HG02571 (cell line): ENCODE measurements around the gene SPSB1.
"Not testable (repeated sequence)": the region's sequence is repeated elsewhere in the genome, so short reads cannot be mapped to it uniquely, and the experiment has no call there.

ENCODE experiments used
- ATAC-seq: cut with Tn5 transposase; IDR thresholded peaks from one replicate; pipeline ENCODE4 v1.9.1; 2021; ENCODE audit warnings: mild to moderate bottlenecking, moderate library complexity; ENCODE audit not compliant: unreplicated experiment

The SPSB1 gene

DNA sequence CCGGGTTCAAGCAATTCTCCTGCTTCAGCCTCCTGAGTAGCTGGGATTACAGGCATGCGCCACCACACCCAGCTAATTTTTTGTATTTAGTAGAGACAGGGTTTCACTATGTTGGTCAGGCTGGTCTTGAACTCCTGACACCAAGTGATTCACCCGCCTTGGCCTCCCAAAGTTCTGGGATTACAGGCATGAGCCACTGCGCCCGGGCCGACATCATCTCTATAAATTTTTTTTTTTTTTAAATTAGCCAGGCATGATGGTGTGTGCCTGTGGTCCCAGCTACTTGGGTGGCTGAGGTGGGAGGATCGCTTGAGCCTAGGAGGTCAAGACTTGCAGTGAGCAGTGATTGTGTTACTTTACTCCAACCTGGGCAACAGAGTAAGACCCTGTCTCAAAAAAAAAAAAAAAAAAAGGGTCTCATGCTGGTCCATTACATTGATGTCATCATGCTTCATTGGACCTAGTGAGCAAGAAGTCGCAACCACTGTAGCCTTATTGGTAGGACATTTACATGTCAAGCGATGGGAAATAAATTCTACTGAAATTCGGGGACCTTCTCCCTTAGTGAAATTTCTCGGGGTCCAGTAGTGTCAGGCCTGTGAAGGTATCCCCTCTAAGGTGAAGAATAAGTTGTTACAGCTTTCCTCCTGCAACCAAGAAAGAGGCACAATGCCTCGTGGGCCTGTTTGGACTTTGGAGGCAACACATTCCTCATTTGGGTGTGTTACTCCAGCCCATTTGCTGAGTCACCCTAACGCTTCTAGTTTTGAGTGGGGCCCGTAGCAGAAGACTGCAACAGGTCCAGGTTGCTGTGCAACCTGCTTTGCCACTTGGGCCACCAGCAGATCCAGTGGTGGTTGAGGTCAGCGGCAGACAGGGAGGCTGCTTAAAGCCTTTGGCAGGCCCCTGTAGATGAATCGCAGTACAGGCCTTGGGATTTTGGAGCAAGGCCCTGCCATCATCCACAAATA is 7.2 kb downstream of the SPSB1 start:
- ATAC-seq: not testable (repeated sequence)

DNA sequence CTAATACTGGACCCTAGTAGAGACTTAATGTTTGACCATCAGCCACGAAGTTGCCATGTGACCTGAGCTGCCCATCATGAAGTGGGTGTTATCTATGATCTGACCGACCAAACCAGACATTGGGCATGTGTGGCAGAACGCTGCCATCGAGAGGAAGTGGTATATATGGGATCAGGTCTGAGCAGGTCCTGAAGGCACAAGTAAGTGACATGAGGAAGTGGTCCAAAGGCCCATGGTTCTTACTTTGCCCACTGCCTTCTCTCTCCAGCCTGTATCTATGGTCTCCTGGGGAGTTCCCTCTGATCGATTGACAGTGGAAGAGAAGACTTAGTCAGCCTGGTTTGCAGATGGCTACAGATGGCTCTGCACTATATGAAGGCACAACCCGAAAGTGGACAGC is 7.9 kb downstream of the SPSB1 start:
- no peak for ATAC-seq

DNA sequence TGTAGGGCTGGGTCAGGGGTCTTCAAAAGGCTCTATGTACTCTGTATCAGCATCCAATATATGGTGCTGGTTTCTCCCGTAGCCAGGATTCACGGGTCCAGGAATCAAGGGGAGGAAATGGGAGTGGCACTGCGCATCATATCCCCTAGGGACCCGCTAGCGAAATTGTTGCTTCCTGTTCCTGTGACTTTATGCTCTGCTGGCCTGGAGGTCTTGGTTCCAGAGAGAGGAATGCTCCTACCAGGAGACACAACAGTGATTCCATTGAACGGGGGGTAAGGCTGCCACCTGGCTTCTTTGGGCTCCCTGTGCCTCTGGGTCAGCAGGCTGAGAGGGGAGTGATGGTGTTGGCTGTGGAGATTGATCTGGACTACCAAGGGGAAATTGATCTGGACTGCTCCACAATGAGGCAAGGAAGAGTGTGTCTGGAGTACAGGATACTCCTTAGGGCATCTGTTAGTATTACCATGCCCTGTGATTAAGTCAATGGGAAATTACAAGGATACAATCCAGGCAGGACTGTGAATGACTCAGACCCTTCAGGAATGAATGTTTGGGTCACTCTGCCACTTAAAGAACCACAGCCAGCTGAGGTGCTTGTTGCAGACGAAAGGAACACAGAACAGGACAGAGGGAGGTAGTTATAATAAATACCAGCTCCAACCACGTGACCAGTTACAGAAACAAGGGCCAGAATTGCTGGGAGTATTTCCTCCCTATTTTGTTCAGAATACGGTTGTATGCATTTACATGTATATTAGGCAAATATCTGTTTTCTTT is 10.2 kb downstream of the SPSB1 start:
- ATAC-seq: no peak

DNA sequence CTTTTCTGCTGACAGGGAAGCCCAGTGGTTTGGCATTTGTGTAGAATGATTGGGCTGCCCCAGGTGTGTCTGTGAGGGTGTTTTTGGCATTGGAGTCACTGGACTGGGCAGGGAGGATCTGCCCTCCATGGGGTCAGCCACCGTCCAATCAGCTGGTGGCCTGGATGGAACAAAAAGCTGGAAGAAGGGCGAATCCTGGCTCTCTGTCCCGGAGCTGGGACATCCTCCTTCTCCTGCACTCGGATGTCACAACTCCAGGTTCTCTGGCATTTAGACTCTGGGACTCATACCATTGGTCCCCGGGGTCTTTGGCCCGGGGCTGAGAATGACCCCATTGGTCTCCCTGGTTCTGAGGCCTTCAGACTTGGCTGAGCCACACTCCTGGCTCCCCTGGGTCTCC is 11.2 kb downstream of the SPSB1 start:
- no peak for ATAC-seq

DNA sequence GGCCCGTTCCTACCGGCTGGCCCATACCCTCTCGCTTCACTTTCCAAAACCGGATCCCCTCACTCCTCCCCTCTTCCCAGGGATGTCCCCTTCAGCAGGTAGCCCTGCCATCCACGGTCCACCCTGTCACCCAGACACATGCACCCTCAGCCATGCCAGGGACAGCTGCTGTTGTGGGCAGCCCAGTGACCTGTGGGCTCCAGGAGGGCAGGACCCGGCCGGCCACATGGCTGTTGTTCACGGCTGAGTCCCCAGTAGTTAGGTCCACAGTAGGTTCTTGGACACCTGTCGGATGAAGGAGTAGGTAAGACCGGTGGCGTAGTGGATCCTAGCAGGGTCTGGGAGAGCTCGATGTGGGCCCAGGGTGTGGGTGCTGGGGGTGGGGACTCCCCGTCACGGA is 12.5 kb downstream of the SPSB1 start:
- no peak for ATAC-seq

DNA sequence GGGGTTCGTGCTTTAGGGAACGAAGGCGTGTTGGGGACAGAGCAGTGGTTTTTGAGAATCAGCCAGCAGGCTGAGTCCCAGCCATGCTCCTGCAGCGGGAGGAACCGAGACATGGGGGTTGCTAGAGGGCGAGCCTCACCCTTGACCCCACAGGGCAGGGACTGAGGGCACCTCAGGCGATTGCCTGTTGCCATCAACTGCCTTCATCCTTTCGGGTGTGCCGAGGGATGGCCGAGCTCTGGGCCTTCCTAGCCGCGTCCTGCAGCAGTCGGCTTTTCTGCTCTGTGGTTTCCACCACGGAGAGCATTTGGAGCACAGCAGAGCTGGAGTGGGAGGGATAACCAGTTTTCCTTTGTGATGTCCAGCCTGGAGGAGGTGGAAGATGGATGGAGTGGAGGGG is 13.3 kb downstream of the SPSB1 start:
- no peak for ATAC-seq

DNA sequence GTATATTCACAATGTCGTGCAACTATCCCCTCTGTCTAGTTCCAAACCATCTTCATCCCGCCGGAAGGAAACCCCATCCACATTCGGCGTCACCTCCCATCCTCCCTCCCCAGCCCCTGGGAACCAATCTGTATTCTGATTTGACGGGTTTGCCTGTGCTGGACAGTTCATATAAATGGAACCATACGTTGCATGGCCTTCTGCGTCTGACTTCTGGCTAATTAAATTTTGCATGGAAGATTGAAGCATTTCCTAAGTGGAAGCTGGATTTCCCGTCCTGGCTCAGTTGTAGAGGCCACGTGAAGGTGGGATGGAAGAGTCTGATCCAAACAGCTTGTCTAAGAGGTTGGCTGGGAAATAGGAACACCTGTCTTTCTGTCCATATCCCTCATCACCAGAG is 14.6 kb downstream of the SPSB1 start:
- ATAC-seq: no peak

DNA sequence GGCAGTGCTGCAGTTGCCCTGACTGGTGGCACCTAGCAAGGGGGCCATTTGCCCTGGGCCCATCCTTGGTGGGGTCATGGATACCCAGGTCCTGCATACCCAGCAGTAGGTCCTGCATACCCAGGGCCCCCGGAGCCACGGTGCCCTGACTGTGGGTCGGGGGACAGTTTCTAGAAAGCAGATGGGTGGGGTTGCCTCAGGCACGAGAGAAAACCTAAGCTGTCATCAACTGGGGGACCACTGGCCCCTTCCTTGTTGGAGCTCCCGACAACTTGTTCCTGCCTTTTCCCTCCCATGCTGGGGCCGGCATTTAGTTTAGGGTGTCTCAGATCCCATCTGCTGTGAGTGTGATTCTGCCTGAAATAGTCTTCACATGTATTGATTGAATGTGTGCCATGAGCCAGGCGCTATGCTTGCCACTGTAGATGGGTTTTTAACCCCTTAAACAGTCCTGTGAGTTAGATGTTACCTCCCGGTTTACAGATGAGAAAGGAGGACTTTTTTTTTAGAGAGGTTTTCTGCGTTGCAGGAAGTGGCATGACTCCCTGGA is 15.6 kb downstream of the SPSB1 start:
- no peak for ATAC-seq

DNA sequence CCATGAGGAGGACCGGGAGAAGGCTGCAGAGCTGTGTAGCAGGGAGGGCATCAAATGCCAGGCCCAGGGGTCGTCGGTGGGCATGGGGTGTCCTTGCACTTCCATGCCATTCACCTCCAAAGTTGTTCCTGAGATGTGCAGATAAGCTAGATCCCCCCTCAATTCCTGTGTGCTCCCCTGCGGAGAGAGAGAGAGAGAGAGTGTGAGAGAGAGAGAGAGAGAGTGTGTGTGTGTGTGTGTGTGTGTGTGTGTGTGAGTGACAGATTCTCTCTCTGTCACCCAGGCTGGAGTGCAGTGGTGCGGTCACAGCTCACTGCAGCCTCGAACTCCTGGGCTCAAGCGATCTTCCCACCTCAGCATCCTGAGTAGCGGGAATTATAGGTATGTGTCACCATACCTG is 16.4 kb downstream of the SPSB1 start:
- no peak for ATAC-seq

DNA sequence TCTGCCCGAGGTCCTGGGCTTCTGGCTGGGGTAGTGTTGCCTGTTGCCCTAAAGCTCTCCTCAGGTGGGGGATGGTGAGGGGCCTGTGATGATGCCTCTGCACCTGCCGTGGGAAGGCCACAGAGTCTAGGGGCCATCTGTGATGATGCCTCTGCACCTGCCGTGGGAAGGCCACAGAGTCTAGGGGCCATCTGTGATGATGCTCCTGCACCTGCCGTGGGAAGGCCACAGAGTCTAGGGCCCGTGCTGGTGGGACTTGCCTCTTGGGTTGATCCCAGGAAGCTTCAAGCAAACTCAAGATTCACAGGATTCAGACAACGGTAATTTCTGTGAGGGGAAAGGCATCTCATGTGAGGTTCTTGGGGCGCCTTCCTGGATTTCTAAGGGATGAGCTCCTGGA is 17.3 kb downstream of the SPSB1 start:
- ATAC-seq: no peak

DNA sequence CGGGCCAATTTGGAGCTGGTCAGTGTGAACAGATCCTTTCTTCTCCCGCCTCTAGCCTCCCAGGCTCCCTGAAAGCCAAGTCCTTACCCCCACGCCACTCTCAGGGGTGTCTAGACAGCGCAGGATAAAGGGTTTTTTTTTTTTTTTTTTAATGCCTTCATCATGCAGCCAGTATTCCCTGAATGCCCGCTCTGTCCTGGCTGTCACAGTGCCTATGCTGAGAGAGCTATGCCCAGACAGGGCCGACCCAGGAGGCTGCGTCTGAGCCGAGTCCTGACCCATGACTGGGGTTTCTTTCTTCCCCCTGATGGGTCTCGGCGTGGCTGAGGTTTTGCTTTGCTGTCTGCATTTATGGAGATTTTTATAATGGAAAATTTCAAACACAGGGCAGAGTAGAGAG is 18.3 kb downstream of the SPSB1 start:
- no peak for ATAC-seq

DNA sequence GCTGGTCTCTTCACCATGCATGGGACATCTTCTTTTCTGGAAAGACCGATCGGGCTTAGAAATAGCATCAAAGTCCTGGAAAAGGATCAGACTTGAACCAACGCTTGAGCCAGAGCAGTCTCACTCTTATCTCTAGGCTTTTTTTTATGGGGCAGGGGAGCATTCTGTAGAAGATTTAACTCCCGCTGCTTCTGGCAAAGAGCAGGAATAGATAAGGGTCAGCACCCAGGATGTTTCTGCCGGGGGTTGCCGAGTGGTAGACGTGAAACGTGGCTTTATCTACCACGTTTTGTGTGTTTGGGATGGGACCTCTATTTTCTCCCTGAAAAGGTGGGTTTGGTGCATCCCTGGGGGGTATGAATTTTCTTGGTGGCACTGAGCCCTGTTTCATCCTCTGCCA is 18.8 kb downstream of the SPSB1 start:
- no peak for ATAC-seq

DNA sequence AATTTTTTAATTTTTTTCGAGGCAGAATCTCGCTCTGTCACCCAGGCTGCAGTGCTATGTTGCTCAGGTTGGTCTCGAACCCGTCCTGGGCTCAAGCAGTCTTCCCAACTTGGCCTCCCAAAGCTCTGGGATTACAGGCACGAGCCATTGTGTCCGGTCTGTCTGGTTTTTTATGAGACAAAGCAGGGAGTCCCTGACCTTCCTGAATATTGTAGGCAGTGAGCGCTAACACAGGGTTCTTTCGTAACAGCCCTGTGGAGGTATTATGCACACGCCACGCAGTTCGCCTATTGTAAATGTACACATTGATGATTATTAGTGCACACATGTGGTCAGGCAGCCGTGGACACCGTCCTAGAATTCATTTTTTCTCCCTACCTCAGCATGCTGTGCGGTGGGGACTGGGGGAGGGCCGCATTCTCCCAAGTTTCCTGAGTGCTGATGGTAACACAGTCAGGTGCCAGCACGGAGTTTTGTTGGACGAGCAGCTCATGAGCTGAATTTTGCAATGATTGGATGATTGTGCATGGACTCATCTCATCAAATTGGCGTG is 19.6 kb downstream of the SPSB1 start:
- no peak for ATAC-seq

DNA sequence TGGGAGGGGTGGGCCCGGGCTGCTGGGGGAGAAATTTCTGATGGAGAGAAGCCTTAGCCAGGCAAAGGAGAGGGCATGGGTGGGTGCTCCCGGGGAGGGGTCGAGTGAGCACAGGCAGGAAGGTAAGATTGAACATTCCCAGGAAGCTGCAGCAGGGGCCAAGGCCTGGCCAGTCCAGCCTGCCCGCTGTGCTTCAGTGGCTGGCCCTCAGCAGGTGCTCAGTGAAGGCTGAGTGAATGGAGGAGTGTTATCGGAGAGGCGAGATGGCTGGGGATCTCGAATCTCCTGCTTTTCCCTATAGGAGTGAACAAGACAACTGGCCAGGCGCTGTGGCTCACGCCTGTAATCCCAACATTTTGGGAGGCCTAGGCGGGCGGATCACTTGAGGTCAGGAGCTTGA is 20.9 kb downstream of the SPSB1 start:
- no peak for ATAC-seq

DNA sequence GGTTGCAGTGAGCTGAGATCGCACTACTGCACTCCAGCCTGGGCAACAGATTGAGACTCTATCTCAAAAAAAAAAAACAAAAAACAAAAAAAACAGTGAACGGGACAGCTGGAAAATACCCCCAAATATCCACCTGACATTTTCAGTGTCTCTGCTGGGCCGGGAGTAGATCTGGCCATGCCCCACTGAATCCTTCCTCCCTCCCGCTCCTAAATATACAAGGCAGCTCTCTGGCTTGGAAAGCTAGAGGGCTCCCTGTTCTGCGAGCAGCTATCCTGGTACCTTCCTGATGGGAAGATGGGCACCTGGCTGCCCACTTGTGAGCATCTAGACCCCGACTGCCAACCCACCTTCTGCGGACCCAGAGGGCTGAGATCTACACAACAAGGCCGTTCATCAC is 21.4 kb downstream of the SPSB1 start:
- ATAC-seq: no peak

DNA sequence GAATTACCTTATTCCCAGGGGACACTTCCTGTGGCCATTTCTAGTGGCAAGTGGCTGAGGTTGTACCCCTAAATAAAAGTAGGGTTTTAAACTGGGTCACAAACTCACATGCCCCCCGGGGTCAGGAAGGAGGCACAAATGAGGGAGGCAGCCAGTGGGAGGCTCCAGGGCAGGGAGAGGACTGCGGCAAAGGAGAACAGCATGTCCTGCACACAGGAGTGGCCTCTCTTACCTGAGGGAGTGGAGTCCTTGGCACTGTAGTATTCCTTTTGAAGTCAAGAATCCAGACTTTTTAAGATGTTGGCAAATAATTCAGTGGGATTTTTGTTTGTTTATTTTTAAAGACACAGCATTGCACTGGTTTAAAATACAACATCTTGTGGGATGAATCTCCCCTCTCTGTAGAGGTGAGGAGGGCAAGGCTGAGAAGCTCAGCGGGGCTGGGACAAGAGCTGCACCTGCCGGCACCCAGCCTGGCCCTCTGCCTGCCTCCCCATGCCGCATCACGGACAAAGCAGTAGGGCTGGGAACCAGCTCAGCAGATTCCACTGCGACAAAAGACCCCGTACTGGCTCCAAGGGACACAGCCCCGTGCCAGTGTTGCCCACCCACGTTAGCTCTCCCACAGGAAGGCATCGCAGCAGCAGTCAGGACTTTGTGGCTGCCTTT is 22.2 kb downstream of the SPSB1 start:
- ATAC-seq: no peak

DNA sequence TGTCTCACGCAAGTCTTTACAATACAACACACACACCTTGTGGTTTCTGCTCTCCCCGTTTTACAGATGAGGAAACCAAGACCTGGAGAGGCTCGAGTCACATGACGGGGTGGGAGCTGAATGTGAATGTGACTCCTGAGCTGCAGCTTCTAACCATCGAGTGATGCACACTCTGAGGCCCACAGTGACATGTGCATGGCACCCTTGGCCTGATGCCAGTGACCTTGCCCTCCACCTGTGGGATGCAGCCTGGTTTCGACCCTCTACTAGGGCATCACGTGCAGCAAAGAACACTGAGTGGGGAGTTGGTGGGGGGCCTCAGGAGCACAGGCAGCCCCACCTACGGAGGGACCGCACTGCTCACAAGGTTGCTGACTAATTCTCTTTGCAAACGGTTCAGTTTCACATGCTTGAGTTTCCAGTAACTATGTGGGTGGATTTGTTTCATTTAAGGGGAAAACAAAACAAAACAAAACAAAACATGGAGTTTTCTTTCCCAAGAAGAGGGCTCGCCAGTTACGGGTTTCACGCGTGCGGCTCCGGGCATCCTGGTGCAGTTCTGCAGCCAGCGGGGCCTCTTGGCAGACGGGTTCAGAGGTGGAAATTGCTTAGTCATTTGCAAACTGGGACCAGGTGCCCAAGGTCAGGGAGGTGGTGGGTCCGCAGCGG is 22.9 kb downstream of the SPSB1 start:
- no peak for ATAC-seq

DNA sequence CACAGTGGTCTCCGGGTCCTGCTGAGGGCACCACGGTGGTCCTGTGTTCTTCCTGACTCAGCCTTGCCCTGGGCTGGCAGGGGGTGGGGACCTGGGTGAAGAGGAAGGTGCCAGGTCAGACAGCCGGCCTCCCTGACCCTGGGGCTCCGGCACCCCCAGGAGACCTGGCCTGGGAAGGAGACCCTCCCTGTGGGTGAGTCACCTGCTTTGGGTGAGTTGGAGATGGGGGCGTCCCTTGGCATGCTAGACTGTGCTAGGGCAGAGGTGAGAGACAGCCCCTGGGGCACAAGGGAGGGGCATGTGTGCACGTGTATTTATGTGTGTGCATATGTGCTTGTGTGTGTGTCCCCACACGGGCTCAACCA is 23.4 kb downstream of the SPSB1 start:
- no peak for ATAC-seq

DNA sequence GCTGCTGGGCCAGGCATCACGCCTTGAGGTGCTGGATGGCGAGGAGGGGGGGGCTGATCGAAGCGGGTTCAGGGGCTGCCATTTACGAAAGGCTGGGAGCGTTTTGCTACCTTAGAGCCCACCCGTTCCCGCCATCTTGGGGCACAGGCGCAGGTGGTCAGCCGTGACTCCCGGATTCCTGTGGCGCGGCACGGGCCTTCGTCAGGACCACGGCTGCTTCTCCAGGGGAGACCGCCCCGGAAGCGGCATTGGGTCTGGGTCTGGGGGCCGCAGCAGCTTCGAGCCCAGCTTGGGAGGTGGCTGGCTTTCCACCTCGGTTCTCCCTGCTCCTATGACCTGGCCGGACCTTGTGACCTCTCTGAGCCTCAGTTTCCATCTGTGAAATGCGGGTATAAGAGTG is 23.8 kb downstream of the SPSB1 start:
- no peak for ATAC-seq

DNA sequence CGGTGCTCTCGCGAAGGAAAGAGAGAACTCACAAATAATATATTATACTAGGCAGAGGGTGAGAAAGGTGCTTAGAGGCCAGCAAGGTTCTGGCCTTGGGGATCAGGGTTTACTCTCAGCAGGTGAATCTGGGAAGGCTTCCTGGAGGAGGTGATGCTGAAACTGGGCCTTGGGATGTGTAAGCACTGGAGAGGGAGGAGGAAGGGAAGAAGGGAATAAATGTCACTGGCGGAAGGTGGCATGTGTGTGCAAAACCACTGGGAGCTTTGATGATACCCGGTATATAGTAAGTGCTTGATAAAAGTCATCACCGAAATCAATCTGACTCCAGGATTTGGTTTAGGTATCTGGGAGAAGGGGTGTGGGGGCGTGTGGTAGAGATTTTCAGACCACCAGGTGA is 24.4 kb downstream of the SPSB1 start:
- no peak for ATAC-seq
